K562 (cell line): ENCODE measurements around the gene BHLHE40.

Source experiments
- ARNT ChIP-seq, 2 experiments: fragments of 450-650 bp; IDR thresholded peaks; 2 replicates each; pipeline ENCODE4 v1.6.1; 2016; ENCODE audit warnings: mild to moderate bottlenecking in 1 of 2
- CTCF ChIP-seq, 3 experiments: IDR thresholded peaks in 2 of 3; conservative IDR thresholded peaks in 1 of 3; 2 replicates each; pipeline ENCODE4 v1.5.1; 2011 to 2012; ENCODE audit warnings: low read length in 3 of 3, mild to moderate bottlenecking in 3 of 3, control low read depth in 2 of 3, improper control_type of control experiment in 1 of 3, inconsistent platforms in 1 of 3, low read depth in 1 of 3, mixed read lengths in 1 of 3, moderate library complexity in 1 of 3; ENCODE audit not compliant: insufficient read depth in 2 of 3
- EZH2 ChIP-seq: IDR thresholded peaks from 2 replicates; pipeline ENCODE4 v1.6.1; 2012; ENCODE audit warnings: low read depth, mild to moderate bottlenecking, inconsistent platforms, low read length, borderline replicate concordance
- KAT2B ChIP-seq: IDR thresholded peaks from one replicate; pipeline ENCODE4 v1.6.1; 2012; ENCODE audit warnings: low read depth, mild to moderate bottlenecking, control low read depth, inconsistent platforms, low read length, moderate library complexity
- POU5F1 ChIP-seq: fragments of 150-350 bp; IDR thresholded peaks from 2 replicates; pipeline ENCODE4 v1.6.1; 2014; ENCODE audit warnings: borderline replicate concordance, low read length, low read depth, mild to moderate bottlenecking; ENCODE audit not compliant: partially characterized antibody
- SMAD2 ChIP-seq: fragments of 150-350 bp; IDR thresholded peaks from 2 replicates; pipeline ENCODE4 v1.6.1; 2014; ENCODE audit warnings: low read depth, mild to moderate bottlenecking, low read length
- ZNF174 ChIP-seq: fragments of 250-450 bp; sonication (Bioruptor Pico); IDR thresholded peaks from 2 replicates; pipeline ENCODE4 v1.4.0; 2020; ENCODE audit warnings: mild to moderate bottlenecking
- ZNF431 ChIP-seq: sonication (generic); formaldehyde crosslinking; IDR thresholded peaks from 2 replicates; pipeline ENCODE4 v1.8.0; 2022; ENCODE audit warnings: mild to moderate bottlenecking, missing genetic modification reagents
- TF ChIP-seq, protein P1 (sequence below): sonication (generic); formaldehyde crosslinking; IDR thresholded peaks from 2 replicates; pipeline ENCODE4 v1.8.1; 2023; ENCODE audit warnings: mild to moderate bottlenecking, missing genetic modification reagents, moderate library complexity

DNA sequence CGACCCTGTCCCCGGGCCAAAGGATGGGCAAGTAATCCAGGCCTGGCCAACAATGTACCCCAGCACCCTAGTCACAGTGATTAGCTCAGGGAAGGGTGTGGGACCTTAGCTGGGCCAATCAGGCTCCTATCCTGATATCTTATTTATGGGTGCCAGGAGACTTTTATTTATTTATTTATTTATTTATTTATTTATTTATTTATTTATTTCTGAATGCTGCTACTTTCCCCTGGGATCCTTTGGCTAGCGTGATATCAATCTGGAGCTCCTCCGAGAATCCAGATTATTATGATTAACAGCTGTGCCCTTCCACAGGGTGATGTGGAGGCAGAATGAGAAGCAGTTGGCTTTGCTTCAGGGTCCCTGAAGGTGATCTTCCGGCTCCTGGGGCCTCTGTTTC lies 32.2 kb upstream of the BHLHE40 start:
- TF ChIP-seq CTCF (IDR thresholded peaks at IDR 0.05 in 2 of 3, conservative IDR thresholded peaks at IDR 0.05 in 1 of 3; ENCODE audit: insufficient read depth in 2 of 3, low read depth in 1 of 3, low read length in 3 of 3) (no peak), POU5F1 (no peak), ARNT (IDR thresholded peaks at IDR 0.05) (no peak), EZH2 (no peak), ZNF174 (CRISPR knock-in tag) (no peak), ZNF431 (CRISPR knock-in tag) (no peak), SMAD2 (no peak), KAT2B (no peak)
- TF ChIP-seq, protein P1, sequence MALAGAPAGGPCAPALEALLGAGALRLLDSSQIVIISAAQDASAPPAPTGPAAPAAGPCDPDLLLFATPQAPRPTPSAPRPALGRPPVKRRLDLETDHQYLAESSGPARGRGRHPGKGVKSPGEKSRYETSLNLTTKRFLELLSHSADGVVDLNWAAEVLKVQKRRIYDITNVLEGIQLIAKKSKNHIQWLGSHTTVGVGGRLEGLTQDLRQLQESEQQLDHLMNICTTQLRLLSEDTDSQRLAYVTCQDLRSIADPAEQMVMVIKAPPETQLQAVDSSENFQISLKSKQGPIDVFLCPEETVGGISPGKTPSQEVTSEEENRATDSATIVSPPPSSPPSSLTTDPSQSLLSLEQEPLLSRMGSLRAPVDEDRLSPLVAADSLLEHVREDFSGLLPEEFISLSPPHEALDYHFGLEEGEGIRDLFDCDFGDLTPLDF (CRISPR knock-in tag), result no peak
